Measurements from ENCODE around the gene ZBTB17.

GRCh38 chr1:15911927-15912326, 64.0 kb downstream of the ZBTB17 start:
- TF ChIP-seq CTCF (IDR thresholded peaks at IDR 0.05; ENCODE audit: low read depth, low read length) (no peak), POLR2A (IDR thresholded peaks at IDR 0.05; ENCODE audit: extremely low read depth, insufficient read length) (no peak), MYC (IDR thresholded peaks at IDR 0.05; ENCODE audit: low read depth, low read length) (no peak)
